ENCODE measurements around the gene LOXL3. TPM values are rescaled to one million over a fixed set of nuclear protein-coding genes. Genes with fewer than 3 reads are reported as not detected.

The LOXL3 gene
- total and polyA plus RNA-seq, 7 donors: 0.62 to 2.3 (median 0.99) TPM

GRCh38 chr2:74585406-74586185 is 31.9 kb upstream of the LOXL3 start:
- no peak for DNase-seq

DNA sequence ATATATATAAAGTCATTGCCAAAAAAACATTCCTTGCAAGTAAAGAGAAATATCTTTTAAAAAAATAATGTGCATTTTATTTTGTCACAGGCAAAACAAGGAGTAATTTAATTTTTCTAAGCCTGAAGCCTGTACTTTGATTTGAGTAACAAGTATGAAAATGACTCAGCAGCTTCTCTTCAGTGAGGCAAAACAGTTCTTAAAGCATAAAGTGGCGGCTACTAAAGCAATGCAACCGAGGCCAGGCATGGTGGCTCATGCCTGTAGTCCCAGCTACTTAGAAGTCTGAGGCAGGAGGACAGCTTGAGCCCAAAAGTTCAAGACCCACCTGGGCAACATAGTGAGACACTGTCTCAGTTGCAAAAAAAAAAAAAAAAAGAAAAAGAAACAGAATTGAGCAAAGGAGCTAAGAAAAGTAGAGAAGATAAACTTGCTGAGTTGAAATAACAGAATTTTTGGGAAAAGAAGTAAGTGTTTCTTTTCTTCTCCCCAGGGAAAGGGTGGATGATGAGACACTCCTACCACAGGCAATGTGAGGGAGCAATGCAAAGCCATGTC is 30.4 kb upstream of the LOXL3 start:
- 35 to 63% (median 39%) methylated on average over 2 of the region's 2 CpGs for WGBS, 3 donors
- Histone ChIP-seq H3K4me1 (no peaks in the 10 kb centered on the region), H3K9me3 (no peaks in the 10 kb centered on the region), H3K27me3 (ENCODE audit: insufficient read depth in 3 of 3, low read length in 2 of 3) (peaks cover 0 to 2% (median 0%) of the 10 kb centered on the region in 3 donors), H3K36me3 (ENCODE audit: insufficient read depth in 1 of 2, low read depth in 1 of 2) (no peaks in the 10 kb centered on the region), H3K27ac (no peak overlapping the region), H3K4me3 (no peak overlapping the region)
- ATAC-seq (no peak), DNase-seq (no peak)
- no peak for TF ChIP-seq CTCF (IDR thresholded peaks at IDR 0.05)
- intact Hi-C loops (cut with DNase I): no loop called here

More at GRCh38 chr2:74585406-74586185, 31.9 kb upstream of the LOXL3 start:
- 52 to 61% (median 57%) methylated on average over 4 of the region's 4 CpGs for WGBS, 3 donors
- Histone ChIP-seq H3K27ac (no peak overlapping the region), H3K4me1 (no peaks in the 10 kb centered on the region), H3K9me3 (no peaks in the 10 kb centered on the region), H3K27me3 (ENCODE audit: insufficient read depth in 3 of 3, low read length in 2 of 3) (peaks cover 0 to 2% (median 0%) of the 10 kb centered on the region in 3 donors), H3K4me3 (no peak overlapping the region), H3K36me3 (ENCODE audit: insufficient read depth in 1 of 2, low read depth in 1 of 2) (no peaks in the 10 kb centered on the region)
- no peak for ATAC-seq
- no peak for TF ChIP-seq CTCF (IDR thresholded peaks at IDR 0.05)
- intact Hi-C loops (cut with DNase I): loop anchor here in 1 of 2 donors (5.0 kb wide), 1 partner anchor 103 kb away; the partner anchor contains the start of genes CCDC142 and TTC31

DNA sequence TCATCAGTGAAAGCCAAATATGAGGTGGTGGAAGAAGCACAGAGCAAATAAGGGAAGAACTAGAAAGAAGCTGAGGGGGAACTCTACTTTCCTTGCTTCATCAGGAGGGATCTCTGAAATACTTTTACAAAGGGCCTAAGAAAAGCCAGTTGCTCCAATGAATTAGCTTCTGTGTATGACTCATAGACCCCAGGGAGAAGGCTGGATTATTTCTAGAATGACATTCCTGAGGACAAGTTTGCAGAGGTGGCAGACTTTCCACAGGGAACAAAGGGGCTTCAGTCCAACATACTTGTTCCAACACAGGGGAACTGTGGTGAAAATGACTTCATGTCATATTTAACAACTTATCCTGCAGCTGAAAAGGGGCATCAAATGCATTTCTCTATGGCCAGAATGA is 29.8 kb upstream of the LOXL3 start:
- H3K27ac ChIP-seq: no peak overlapping the region
- no peaks in the 10 kb centered on the region for H3K4me1 ChIP-seq
- intact Hi-C loops (cut with DNase I): no loop called here
- no peaks in the 10 kb centered on the region for H3K9me3 ChIP-seq
- H3K27me3 ChIP-seq (ENCODE audit: insufficient read depth in 3 of 3, low read length in 2 of 3): peaks cover 0 to 2% (median 0%) of the 10 kb centered on the region in 3 donors
- H3K4me3 ChIP-seq: no peak overlapping the region
- H3K36me3 ChIP-seq (ENCODE audit: insufficient read depth in 1 of 2, low read depth in 1 of 2): no peaks in the 10 kb centered on the region
- ATAC-seq: no peak
- DNase-seq: no peak
- TF ChIP-seq CTCF (IDR thresholded peaks at IDR 0.05): no peak

GRCh38 chr2:74582184-74582583 is 28.4 kb upstream of the LOXL3 start:
- TF ChIP-seq CTCF (IDR thresholded peaks at IDR 0.05): no peak
- no peaks in the 10 kb centered on the region for H3K36me3 ChIP-seq (ENCODE audit: insufficient read depth in 1 of 2, low read depth in 1 of 2)
- DNase-seq (no peak), ATAC-seq (no peak)
- 84 to 91% (median 86%) methylated on average over 2 of the region's 2 CpGs for WGBS, 3 donors
- H3K27me3 ChIP-seq (ENCODE audit: insufficient read depth in 3 of 3, low read length in 2 of 3): peaks cover 0 to 2% (median 0%) of the 10 kb centered on the region in 3 donors
- H3K27ac ChIP-seq: no peak overlapping the region
- H3K4me3 ChIP-seq: no peak overlapping the region
- intact Hi-C loops (cut with DNase I): no loop called here
- no peaks in the 10 kb centered on the region for H3K4me1 ChIP-seq
- H3K9me3 ChIP-seq: no peaks in the 10 kb centered on the region
